Neural progenitor cell (in vitro differentiated cells): Measurements from ENCODE around the gene CXorf58. TPM values are rescaled to one million over a fixed set of nuclear protein-coding genes. Genes with fewer than 3 reads are reported as not detected.
A peak's percentile ranks its signal among the peaks of the same experiment; 100 is the strongest.

Source experiments
- DNase-seq: peaks from one replicate; pipeline ENCODE4 v3.0.0-alpha.2; 2016; ENCODE audit warnings: low spot score
- H2AFZ ChIP-seq: fragments of 200-600 bp; sonication (generic); replicated peaks from 2 replicates; pipeline ENCODE4 v1.6.1; 2016; ENCODE audit warnings: antibody characterized with exemption
- H3F3A ChIP-seq: fragments of 200-600 bp; sonication (generic); 2 replicates; pipeline ENCODE4 v1.6.1; 2016; ENCODE audit warnings: antibody characterized with exemption, low read depth
- H3K27ac ChIP-seq: fragments of 200-600 bp; sonication (generic); 2 replicates; pipeline ENCODE4 v1.5.1; 2016; ENCODE audit warnings: mild to moderate bottlenecking
- H3K27me3 ChIP-seq: fragments of 200-600 bp; sonication (generic); 2 replicates; pipeline ENCODE4 v1.6.1; 2016; ENCODE audit warnings: mild to moderate bottlenecking, moderate library complexity
- H3K36me3 ChIP-seq: fragments of 200-600 bp; sonication (generic); 2 replicates; pipeline ENCODE4 v1.5.1; 2016
- H3K4me1 ChIP-seq: fragments of 200-600 bp; sonication (generic); 2 replicates; pipeline ENCODE4 v1.6.1; 2016; ENCODE audit warnings: mixed run types
- H3K4me2 ChIP-seq: fragments of 200-600 bp; sonication (generic); 2 replicates; pipeline ENCODE4 v1.6.1; 2016
- H3K4me3 ChIP-seq: fragments of 200-600 bp; sonication (generic); 2 replicates; pipeline ENCODE4 v1.5.1; 2016
- H3K79me2 ChIP-seq: fragments of 200-600 bp; sonication (generic); 2 replicates; pipeline ENCODE4 v1.6.1; 2016; ENCODE audit warnings: low read depth
- H3K9ac ChIP-seq: fragments of 200-600 bp; sonication (generic); 2 replicates; pipeline ENCODE4 v1.6.1; 2016
- H3K9me3 ChIP-seq: fragments of 200-600 bp; sonication (generic); 2 replicates; pipeline ENCODE4 v1.5.1; 2016; ENCODE audit warnings: low read depth
- H4K20me1 ChIP-seq: fragments of 200-600 bp; sonication (generic); 2 replicates; pipeline ENCODE4 v1.6.1; 2016; ENCODE audit warnings: low read depth
- H3K27ac Mint-ChIP-seq: 3 replicates; pipeline ENCODE4 v1.8.0; 2021; ENCODE audit warnings: mixed read lengths
- H3K27me3 Mint-ChIP-seq: 2 replicates; pipeline ENCODE4 v1.8.0; 2022; ENCODE audit warnings: low read depth, mild to moderate bottlenecking, inconsistent platforms, moderate library complexity, mixed read lengths; ENCODE audit not compliant: insufficient read depth
- H3K36me3 Mint-ChIP-seq: 3 replicates; pipeline ENCODE4 v1.8.0; 2021; ENCODE audit warnings: mixed read lengths
- H3K4me1 Mint-ChIP-seq: 3 replicates; pipeline ENCODE4 v1.8.0; 2021; ENCODE audit warnings: mixed read lengths
- H3K4me3 Mint-ChIP-seq: 3 replicates; pipeline ENCODE4 v1.8.0; 2021; ENCODE audit warnings: mild to moderate bottlenecking, moderate library complexity, mixed read lengths
- H3K9me3 Mint-ChIP-seq: 3 replicates; pipeline ENCODE4 v1.8.0; 2020; ENCODE audit warnings: mixed read lengths
- CTCF ChIP-seq: fragments of 200-600 bp; sonication (generic); IDR thresholded peaks from 2 replicates; pipeline ENCODE4 v1.5.1; 2017; ENCODE audit warnings: antibody characterized with exemption, mild to moderate bottlenecking
- EZH2 ChIP-seq: fragments of 200-600 bp; sonication (generic); IDR thresholded peaks from 2 replicates; pipeline ENCODE4 v1.6.1; 2017; ENCODE audit warnings: antibody characterized with exemption, mild to moderate bottlenecking, moderate library complexity
- EZH2phosphoT487 ChIP-seq: fragments of 200-600 bp; sonication (generic); IDR thresholded peaks from 2 replicates; pipeline ENCODE4 v1.6.1; 2017; ENCODE audit warnings: antibody characterized with exemption
- total RNA-seq: library from RNA; depleted of rRNA; stranded (reverse); fragments of >200 nt; gene quantifications from 2 replicates; pipeline ENCODE4 v1.2.3, GENCODE V29; 2015; ENCODE audit warnings: low replicate concordance

The CXorf58 gene
- total RNA-seq, 1 donor from 2014 or later, result not detected

DNA sequence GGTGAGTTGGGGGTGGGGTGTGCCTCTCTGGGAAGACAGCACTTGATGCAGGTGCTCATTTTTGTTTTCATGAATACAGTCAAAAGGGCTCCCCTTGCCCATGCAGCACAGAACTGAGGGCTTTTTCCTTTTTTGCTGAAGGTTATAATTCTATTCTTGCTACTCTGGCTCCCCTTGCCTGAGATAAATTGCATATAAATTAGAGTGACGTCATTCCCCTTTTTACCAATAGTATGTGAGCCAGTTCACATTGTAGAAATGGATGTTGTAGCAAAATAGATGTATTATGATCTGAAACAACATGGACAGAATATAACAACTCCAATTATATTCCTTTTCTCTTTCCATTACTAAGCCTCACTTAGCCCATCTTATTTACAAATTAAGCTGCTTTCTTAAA, 28.4 kb downstream of the CXorf58 start:
- Histone ChIP-seq H3K4me3 (no peak overlapping the region), H3F3A (no peaks in the 10 kb centered on the region), H3K9me3 (no peaks in the 10 kb centered on the region), H3K9ac (no peak overlapping the region), H3K36me3 (no peaks in the 10 kb centered on the region), H3K4me2 (no peak overlapping the region), H4K20me1 (no peaks in the 10 kb centered on the region), H3K27me3 (no peaks in the 10 kb centered on the region), H3K79me2 (no peaks in the 10 kb centered on the region), H2AFZ (no peak overlapping the region), H3K4me1 (no peaks in the 10 kb centered on the region), H3K27ac (no peak overlapping the region)
- Mint-ChIP-seq H3K27me3 (peaks cover 7% of the 10 kb centered on the region), H3K36me3 (no peaks in the 10 kb centered on the region), H3K4me1 (peaks cover 3% of the 10 kb centered on the region), H3K4me3 (no peak overlapping the region), H3K27ac (no peak overlapping the region), H3K9me3 (no peaks in the 10 kb centered on the region)
- DNase-seq, result no peak
- TF ChIP-seq CTCF (no peak), EZH2phosphoT487 (no peak), EZH2 (no peak)

DNA sequence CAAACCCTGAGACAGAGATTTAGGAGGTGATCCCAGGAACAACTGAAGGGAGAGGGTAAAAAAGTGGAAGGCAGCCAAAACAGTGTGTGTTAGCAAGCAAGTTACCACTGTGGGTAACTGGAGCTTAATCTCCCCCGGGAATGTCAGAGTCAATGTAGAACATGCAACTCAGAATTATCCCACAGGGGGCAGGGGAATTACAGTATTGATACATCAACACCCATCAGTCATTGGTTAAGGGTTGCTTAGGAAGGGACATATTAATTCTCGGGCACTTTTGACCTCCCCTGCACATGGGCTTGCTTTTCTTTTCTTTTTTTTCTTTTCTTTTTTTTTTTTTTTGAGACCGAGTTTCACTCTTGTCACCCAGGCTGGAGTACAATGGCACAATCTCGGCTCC, 29.3 kb downstream of the CXorf58 start:
- TF ChIP-seq CTCF (peak; percentile 21), EZH2phosphoT487 (no peak)
- Histone ChIP-seq H3K79me2 (no peaks in the 10 kb centered on the region), H2AFZ (no peak overlapping the region), H3K36me3 (no peaks in the 10 kb centered on the region), H3K9me3 (no peaks in the 10 kb centered on the region), H3K4me3 (no peak overlapping the region), H4K20me1 (no peaks in the 10 kb centered on the region), H3K27ac (no peak overlapping the region), H3K4me2 (no peak overlapping the region), H3K4me1 (no peaks in the 10 kb centered on the region), H3K9ac (no peak overlapping the region), H3F3A (peaks cover 1% of the 10 kb centered on the region), H3K27me3 (no peaks in the 10 kb centered on the region)
- Mint-ChIP-seq H3K36me3 (no peaks in the 10 kb centered on the region), H3K4me1 (peaks cover 3% of the 10 kb centered on the region), H3K4me3 (no peak overlapping the region), H3K9me3 (no peaks in the 10 kb centered on the region), H3K27me3 (peaks cover 5% of the 10 kb centered on the region), H3K27ac (no peak overlapping the region)
- DNase-seq, result peak; percentile 23

GRCh38 chrX:23938690-23939089, 30.9 kb downstream of the CXorf58 start:
- Histone ChIP-seq H3K9ac (no peak overlapping the region), H3K9me3 (no peaks in the 10 kb centered on the region), H3K27ac (no peak overlapping the region), H3K4me3 (no peak overlapping the region), H3K4me2 (no peak overlapping the region), H3K27me3 (no peaks in the 10 kb centered on the region), H4K20me1 (no peaks in the 10 kb centered on the region), H3K4me1 (no peaks in the 10 kb centered on the region), H2AFZ (no peak overlapping the region), H3K79me2 (no peaks in the 10 kb centered on the region), H3F3A (peaks cover 3% of the 10 kb centered on the region), H3K36me3 (no peaks in the 10 kb centered on the region)
- DNase-seq, result no peak
- no peak overlapping the region for H3K27ac Mint-ChIP-seq
- H3K9me3 Mint-ChIP-seq, result no peaks in the 10 kb centered on the region
- TF ChIP-seq EZH2phosphoT487 (no peak), CTCF (no peak), EZH2 (no peak)
- no peak overlapping the region for H3K4me3 Mint-ChIP-seq
- H3K36me3 Mint-ChIP-seq, result no peaks in the 10 kb centered on the region
- H3K4me1 Mint-ChIP-seq, result peaks cover 3% of the 10 kb centered on the region
- H3K27me3 Mint-ChIP-seq, result peaks cover 5% of the 10 kb centered on the region
